K562 (cell line): Measurements from ENCODE around the gene TMPRSS9. TPM values are rescaled to one million over a fixed set of nuclear protein-coding genes. Genes with fewer than 3 reads are reported as not detected.
A peak's percentile ranks its signal among the peaks of the same experiment; 100 is the strongest.

Source experiments
- ATAC-seq: fragments of 200-7000 bp; cut with Tn5 transposase; 3 replicates; pipeline ENCODE4 v1.9.1; 2020; ENCODE audit warnings: moderate library complexity
- BruUV-seq: library from RNA; stranded (reverse); fragments of 400-500 nt; replicated peaks from 2 replicates; lab custom pipeline; 2021; lab: Mats Ljungman, UMichigan
- CTCF ChIA-PET: fragments of 300-600 bp; formaldehyde crosslinking; extraction: SDS; loops from one replicate; lab custom pipeline; 2021; ENCODE audit warnings: low intra/inter-chr PET ratio; lab: Yijun Ruan, JAX
- POLR2A ChIA-PET: fragments of 300-600, 350-650 bp; sonication (Branson Sonifier 250); formaldehyde crosslinking; extraction: SDS; loops from one replicate; lab custom pipeline; 2021; ENCODE audit warnings: antibody characterized with exemption, inconsistent platforms; lab: Yijun Ruan, JAX
- DNase-seq, 4 experiments: peaks; one replicate each; pipeline versions ENCODE4 v3.0.0 to v3.0.0-alpha.2; 2011 to 2018; ENCODE audit warnings: low spot score in 3 of 4, mixed read lengths in 3 of 4; ENCODE audit errors: extremely low read depth in 1 of 4
- FAIRE-seq: peaks from 2 replicates; lab custom pipeline; 2011; peaks lifted over from hg19 to GRCh38; lab: Jason Lieb, UNC
- H2AFZ ChIP-seq: 2 replicates; pipeline ENCODE4 v1.6.0; 2011; ENCODE audit warnings: low read depth, low read length, control low read depth, inconsistent platforms
- H3K27ac ChIP-seq: fragments of 200-600 bp; 3 replicates; pipeline ENCODE4 v1.8.0; 2011; ENCODE audit warnings: low read depth, mild to moderate bottlenecking, control low read depth, inconsistent platforms, low read length, moderate library complexity, mixed read lengths; ENCODE audit errors: extremely low read depth
- H3K27me3 ChIP-seq, 2 experiments: fragments of 300-600 bp in 1 of 2; 2 replicates in 1 of 2; 3 replicates in 1 of 2; pipeline versions ENCODE4 v1.6.0 to v1.8.0; 2011; ENCODE audit warnings: inconsistent platforms in 2 of 2, low read length in 2 of 2, mild to moderate bottlenecking in 1 of 2, mixed read lengths in 1 of 2, moderate library complexity in 1 of 2; ENCODE audit not compliant: control insufficient read depth in 2 of 2, insufficient read depth in 2 of 2
- H3K36me3 ChIP-seq: fragments of 300-600 bp; 3 replicates; pipeline ENCODE4 v1.8.0; 2011; ENCODE audit warnings: mild to moderate bottlenecking, low read length, inconsistent platforms; ENCODE audit not compliant: control insufficient read depth, insufficient read depth
- H3K4me1 ChIP-seq, 2 experiments: fragments of 200-600 bp in 1 of 2; replicated peaks in 1 of 2; 2 replicates in 1 of 2; 3 replicates in 1 of 2; pipeline versions ENCODE4 v1.5.1 to v1.8.0; 2011; ENCODE audit warnings: inconsistent platforms in 2 of 2, low read length in 2 of 2, mild to moderate bottlenecking in 1 of 2, mixed read lengths in 1 of 2, moderate library complexity in 1 of 2; ENCODE audit not compliant: control insufficient read depth in 2 of 2, insufficient read depth in 2 of 2
- H3K4me2 ChIP-seq: 2 replicates; pipeline ENCODE4 v1.6.1; 2011; ENCODE audit warnings: low read length, control low read depth, inconsistent platforms, mixed read lengths; ENCODE audit not compliant: insufficient read depth
- H3K4me3 ChIP-seq: fragments of 200-600 bp; sonication (generic), shearing (Covaris generic); 2 replicates; pipeline ENCODE4 v1.5.1; 2016; ENCODE audit warnings: control low read depth, inconsistent platforms
- H3K79me2 ChIP-seq: fragments of 200-600 bp; 3 replicates; pipeline ENCODE4 v1.8.0; 2011; ENCODE audit warnings: low read length, inconsistent platforms; ENCODE audit not compliant: control insufficient read depth, insufficient read depth
- H3K9ac ChIP-seq, 2 experiments: 2 replicates each; pipeline versions ENCODE4 v1.6.0 to v1.6.1; 2011; ENCODE audit warnings: low read depth in 2 of 2, low read length in 2 of 2, control low read depth in 1 of 2, inconsistent platforms in 1 of 2, mild to moderate bottlenecking in 1 of 2, mixed read lengths in 1 of 2; ENCODE audit not compliant: insufficient read depth in 1 of 2
- H3K9me1 ChIP-seq: one replicate; pipeline ENCODE4 v1.6.0; 2011; ENCODE audit warnings: inconsistent platforms, mild to moderate bottlenecking, low read length, moderate library complexity; ENCODE audit not compliant: control insufficient read depth, insufficient read depth
- H3K9me3 ChIP-seq: replicated peaks from 2 replicates; pipeline ENCODE4 v1.5.1; 2011; ENCODE audit warnings: low read depth, low read length, inconsistent platforms; ENCODE audit not compliant: control insufficient read depth, insufficient read depth
- H4K20me1 ChIP-seq: replicated peaks from 2 replicates; pipeline ENCODE4 v1.6.1; 2011; ENCODE audit warnings: low read length, inconsistent platforms, mixed read lengths; ENCODE audit not compliant: control insufficient read depth, insufficient read depth
- HBP1 ChIP-seq: fragments of 450-650 bp; formaldehyde crosslinking; IDR thresholded peaks from 2 replicates; pipeline ENCODE4 v1.4.0; 2022; ENCODE audit warnings: missing genetic modification characterization
- KDM1A ChIP-seq, 2 experiments: fragments of 450-650 bp; IDR thresholded peaks; 2 replicates each; pipeline ENCODE4 v1.6.1; 2016; ENCODE audit warnings: mild to moderate bottlenecking in 2 of 2
- NBN ChIP-seq: fragments of 450-650 bp; IDR thresholded peaks from 2 replicates; pipeline ENCODE4 v1.6.1; 2016; ENCODE audit warnings: low read depth, mild to moderate bottlenecking
- POLR2AphosphoS5 ChIP-seq: IDR thresholded peaks from 2 replicates; pipeline ENCODE4 v1.6.1; 2011; ENCODE audit warnings: mild to moderate bottlenecking, low read depth, low read length, moderate library complexity; ENCODE audit not compliant: control insufficient read depth, insufficient read depth
- RBM25 ChIP-seq: fragments of 200-400 bp; formaldehyde crosslinking; IDR thresholded peaks from 2 replicates; pipeline ENCODE4 v1.6.1; 2018; ENCODE audit warnings: low read length, low read depth, moderate library complexity; ENCODE audit not compliant: severe bottlenecking
- ZNF282 ChIP-seq: sonication (generic); formaldehyde crosslinking; IDR thresholded peaks from 2 replicates; pipeline ENCODE4 v1.8.1; 2023; ENCODE audit warnings: missing genetic modification reagents
- ZNF592 ChIP-seq: fragments of 450-650 bp; IDR thresholded peaks from 2 replicates; pipeline ENCODE4 v1.6.1; 2017; ENCODE audit warnings: antibody characterized with exemption, mild to moderate bottlenecking
- ZSCAN29 ChIP-seq: fragments of 450-650 bp; IDR thresholded peaks from 2 replicates; pipeline ENCODE4 v1.6.1; 2017
- WGBS: fragments of 100-300 bp; shearing (Covaris generic); methylation state at CpG from one replicate; pipeline ENCODE4 v1.1.6; 2016; ENCODE audit warnings: low coverage, mixed read lengths; ENCODE audit not compliant: insufficient coverage; ENCODE audit errors: missing lambda C conversion rate; 5-methylcytosine and 5-hydroxymethylcytosine counted together
- in situ Hi-C: fragments of 300-500 bp; cut with MboI; formaldehyde crosslinking; loops from 4 replicates; pipeline ENCODE4 v1.15.0; 2018; ENCODE audit warnings: inconsistent platforms, mixed read lengths
- intact Hi-C: fragments of 100-400 bp; cut with micrococcal nuclease; formaldehyde crosslinking; loops from 2 replicates; pipeline ENCODE4 v1.14.2; 2022
- polyA plus RNA-seq, 8 experiments: library from polyadenylated mRNA; depleted of rRNA in 4 of 8; stranded (reverse) in 5 of 8; unstranded in 3 of 8; fragments of >200 nt; fragmentation: Nextera tagmentation in 2 of 8; fragmentation: Illumina TruSeq in 1 of 8; extraction: Ambion mirVana in 2 of 8; extraction: Trizol in 1 of 8; gene quantifications; 2 replicates each; pipeline versions ENCODE4 v1.2.1 to v1.2.3, GENCODE V29; 2011 to 2014; ENCODE audit warnings: inconsistent platforms in 1 of 8, missing spikeins in 1 of 8
- total RNA-seq, 7 experiments: library from RNA; depleted of rRNA in 6 of 7; stranded (reverse); fragments of >200 nt in 6 of 7; fragmentation: Illumina TruSeq in 2 of 7; extraction: Trizol in 2 of 7; gene quantifications; 2 replicates each; pipeline versions ENCODE4 v1.2.1 to v1.2.3, GENCODE V29; 2011 to 2021; ENCODE audit warnings: low replicate concordance in 1 of 7
- TF ChIP-seq, protein P1 (sequence below): fragments of 450-650 bp; IDR thresholded peaks from 2 replicates; pipeline ENCODE4 v1.6.1; 2016; ENCODE audit warnings: antibody characterized with exemption
- TF ChIP-seq, protein P2 (sequence below): sonication (generic); formaldehyde crosslinking; IDR thresholded peaks from 2 replicates; pipeline ENCODE4 v1.8.0; 2022; ENCODE audit warnings: mild to moderate bottlenecking, missing genetic modification reagents

The TMPRSS9 gene
- total and polyA plus RNA-seq, 9 of the 15 experiments (the other 6 are each of a cell fraction or from before 2014, with no cell fraction given), result 0.01 to 0.03 TPM; not detected in 7

DNA sequence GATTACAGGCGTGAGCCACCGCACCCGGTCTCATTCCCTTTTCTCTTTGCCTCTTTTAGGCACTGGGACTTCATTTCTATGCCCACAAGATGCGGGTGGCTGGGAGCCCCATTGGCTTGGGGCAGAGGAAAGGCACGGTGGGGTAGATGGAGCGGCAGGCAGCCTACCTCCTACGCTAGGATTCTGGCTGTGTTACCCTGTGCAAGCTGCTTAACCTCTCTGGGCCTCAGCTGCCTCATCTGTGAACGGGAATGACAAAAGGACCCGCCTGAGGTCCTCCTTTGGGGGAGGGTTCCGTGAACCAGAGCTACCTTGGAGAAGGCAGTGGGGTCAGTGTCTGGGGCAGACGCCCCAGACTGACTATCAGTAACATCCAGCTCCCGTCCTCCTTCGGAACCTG is 42.8 kb upstream of the TMPRSS9 start:
- BruUV-seq, result no TSS peak
- H3K79me2 ChIP-seq, result no peaks in the 10 kb centered on the region
- POLR2A ChIA-PET, result interaction anchor here (0.5 to 4.2 kb wide), 5 partner anchors 10 to 149 kb away, joined by 3 to 13 read pairs (median 4); partner anchors contain the start of genes AMH, LSM7 and SPPL2B
- intact Hi-C loops, result loop anchor here (5.0 kb wide), 1 partner anchor 40 kb away; no protein-coding TSS in a partner anchor
- H2AFZ ChIP-seq, result no peak overlapping the region
- H3K27me3 ChIP-seq, result no peaks in the 10 kb centered on the region
- no peak for ATAC-seq
- CTCF ChIA-PET, result no interaction called here
- no peaks in the 10 kb centered on the region for H4K20me1 ChIP-seq
- no peak overlapping the region for H3K4me3 ChIP-seq
- WGBS, result 55% methylated on average over 13 of the region's 13 CpGs
- no peak overlapping the region for H3K27ac ChIP-seq
- no peak for DNase-seq
- no peak for FAIRE-seq
- H3K9me3 ChIP-seq, result peaks cover 12% of the 10 kb centered on the region
- no peak overlapping the region for H3K4me2 ChIP-seq
- in situ Hi-C loops, result loop anchor here (5.0 to 10.0 kb wide), 2 partner anchors 82 to 160 kb away; partner anchors contain the start of genes PLEKHJ1 and SF3A2
- peak overlapping the region in 1 of 2 experiments; percentile 55; a peak in 1 of 4 replicates for H3K9ac ChIP-seq
- peaks cover 8% of the 10 kb centered on the region; the same call in 1 of the 3 replicates for H3K36me3 ChIP-seq
- peaks cover 3 to 39% of the 10 kb centered on the region in 2 experiments; a peak in 3 of 5 replicates for H3K4me1 ChIP-seq
- no peaks in the 10 kb centered on the region for H3K9me1 ChIP-seq
- peak; percentile 62 for TF ChIP-seq RBM25
- TF ChIP-seq HBP1 (CRISPR knock-in tag), result no peak
- TF ChIP-seq ZNF282 (CRISPR knock-in tag), result no peak
- TF ChIP-seq, protein P1, sequence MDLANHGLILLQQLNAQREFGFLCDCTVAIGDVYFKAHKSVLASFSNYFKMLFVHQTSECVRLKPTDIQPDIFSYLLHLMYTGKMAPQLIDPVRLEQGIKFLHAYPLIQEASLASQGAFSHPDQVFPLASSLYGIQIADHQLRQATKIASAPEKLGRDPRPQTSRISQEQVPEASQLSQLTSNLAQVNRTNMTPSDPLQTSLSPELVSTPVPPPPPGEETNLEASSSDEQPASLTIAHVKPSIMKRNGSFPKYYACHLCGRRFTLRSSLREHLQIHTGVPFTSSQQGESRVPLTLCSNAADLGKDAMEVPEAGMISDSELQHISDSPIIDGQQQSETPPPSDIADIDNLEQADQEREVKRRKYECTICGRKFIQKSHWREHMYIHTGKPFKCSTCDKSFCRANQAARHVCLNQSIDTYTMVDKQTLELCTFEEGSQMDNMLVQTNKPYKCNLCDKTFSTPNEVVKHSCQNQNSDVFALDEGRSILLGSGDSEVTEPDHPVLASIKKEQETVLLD, result no peak
- no peak for TF ChIP-seq NBN
- no peak for TF ChIP-seq ZNF592
- 0 out of 4 replicates have a peak, but pooled peaks have one; percentile 12 to 37 for TF ChIP-seq KDM1A (IDR thresholded peaks at IDR 0.05)
- TF ChIP-seq, protein P2, sequence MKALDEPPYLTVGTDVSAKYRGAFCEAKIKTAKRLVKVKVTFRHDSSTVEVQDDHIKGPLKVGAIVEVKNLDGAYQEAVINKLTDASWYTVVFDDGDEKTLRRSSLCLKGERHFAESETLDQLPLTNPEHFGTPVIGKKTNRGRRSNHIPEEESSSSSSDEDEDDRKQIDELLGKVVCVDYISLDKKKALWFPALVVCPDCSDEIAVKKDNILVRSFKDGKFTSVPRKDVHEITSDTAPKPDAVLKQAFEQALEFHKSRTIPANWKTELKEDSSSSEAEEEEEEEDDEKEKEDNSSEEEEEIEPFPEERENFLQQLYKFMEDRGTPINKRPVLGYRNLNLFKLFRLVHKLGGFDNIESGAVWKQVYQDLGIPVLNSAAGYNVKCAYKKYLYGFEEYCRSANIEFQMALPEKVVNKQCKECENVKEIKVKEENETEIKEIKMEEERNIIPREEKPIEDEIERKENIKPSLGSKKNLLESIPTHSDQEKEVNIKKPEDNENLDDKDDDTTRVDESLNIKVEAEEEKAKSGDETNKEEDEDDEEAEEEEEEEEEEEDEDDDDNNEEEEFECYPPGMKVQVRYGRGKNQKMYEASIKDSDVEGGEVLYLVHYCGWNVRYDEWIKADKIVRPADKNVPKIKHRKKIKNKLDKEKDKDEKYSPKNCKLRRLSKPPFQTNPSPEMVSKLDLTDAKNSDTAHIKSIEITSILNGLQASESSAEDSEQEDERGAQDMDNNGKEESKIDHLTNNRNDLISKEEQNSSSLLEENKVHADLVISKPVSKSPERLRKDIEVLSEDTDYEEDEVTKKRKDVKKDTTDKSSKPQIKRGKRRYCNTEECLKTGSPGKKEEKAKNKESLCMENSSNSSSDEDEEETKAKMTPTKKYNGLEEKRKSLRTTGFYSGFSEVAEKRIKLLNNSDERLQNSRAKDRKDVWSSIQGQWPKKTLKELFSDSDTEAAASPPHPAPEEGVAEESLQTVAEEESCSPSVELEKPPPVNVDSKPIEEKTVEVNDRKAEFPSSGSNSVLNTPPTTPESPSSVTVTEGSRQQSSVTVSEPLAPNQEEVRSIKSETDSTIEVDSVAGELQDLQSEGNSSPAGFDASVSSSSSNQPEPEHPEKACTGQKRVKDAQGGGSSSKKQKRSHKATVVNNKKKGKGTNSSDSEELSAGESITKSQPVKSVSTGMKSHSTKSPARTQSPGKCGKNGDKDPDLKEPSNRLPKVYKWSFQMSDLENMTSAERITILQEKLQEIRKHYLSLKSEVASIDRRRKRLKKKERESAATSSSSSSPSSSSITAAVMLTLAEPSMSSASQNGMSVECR, result no peak
- TF ChIP-seq ZSCAN29, result no peak
- TF ChIP-seq POLR2AphosphoS5, result no peak
